ENCODE data around the gene FAU.

GRCh38 chr11:65083134-65083833, 38.6 kb downstream of the FAU start:
- TF ChIP-seq CSRNP3 (CRISPR knock-in tag; IDR thresholded peaks at IDR 0.05), result no peak
- no peak for TF ChIP-seq ZFP3 (CRISPR knock-in tag; IDR thresholded peaks at IDR 0.05)
- no peak for TF ChIP-seq ARNTL (CRISPR knock-in tag; IDR thresholded peaks at IDR 0.05; ENCODE audit: borderline replicate concordance, low read depth)
- TF ChIP-seq ZNF8 (CRISPR knock-in tag; IDR thresholded peaks at IDR 0.05), result no peak
- no peak for TF ChIP-seq OSR1 (CRISPR knock-in tag; IDR thresholded peaks at IDR 0.05)
- no peak for TF ChIP-seq TSHZ2 (CRISPR knock-in tag; IDR thresholded peaks at IDR 0.05)
- TF ChIP-seq SNAI2 (CRISPR knock-in tag; IDR thresholded peaks at IDR 0.05), result no peak
- TF ChIP-seq BACH2 (CRISPR knock-in tag; IDR thresholded peaks at IDR 0.05; ENCODE audit: borderline replicate concordance), result no peak
- TF ChIP-seq PATZ1 (CRISPR knock-in tag; IDR thresholded peaks at IDR 0.05; ENCODE audit: borderline replicate concordance), result no peak
- TF ChIP-seq TCF4 (CRISPR knock-in tag; IDR thresholded peaks at IDR 0.05; ENCODE audit: borderline replicate concordance), result no peak
- no peak for TF ChIP-seq CSDC2 (CRISPR knock-in tag; IDR thresholded peaks at IDR 0.05)
